ENCODE results near the gene MXD4.

DNA sequence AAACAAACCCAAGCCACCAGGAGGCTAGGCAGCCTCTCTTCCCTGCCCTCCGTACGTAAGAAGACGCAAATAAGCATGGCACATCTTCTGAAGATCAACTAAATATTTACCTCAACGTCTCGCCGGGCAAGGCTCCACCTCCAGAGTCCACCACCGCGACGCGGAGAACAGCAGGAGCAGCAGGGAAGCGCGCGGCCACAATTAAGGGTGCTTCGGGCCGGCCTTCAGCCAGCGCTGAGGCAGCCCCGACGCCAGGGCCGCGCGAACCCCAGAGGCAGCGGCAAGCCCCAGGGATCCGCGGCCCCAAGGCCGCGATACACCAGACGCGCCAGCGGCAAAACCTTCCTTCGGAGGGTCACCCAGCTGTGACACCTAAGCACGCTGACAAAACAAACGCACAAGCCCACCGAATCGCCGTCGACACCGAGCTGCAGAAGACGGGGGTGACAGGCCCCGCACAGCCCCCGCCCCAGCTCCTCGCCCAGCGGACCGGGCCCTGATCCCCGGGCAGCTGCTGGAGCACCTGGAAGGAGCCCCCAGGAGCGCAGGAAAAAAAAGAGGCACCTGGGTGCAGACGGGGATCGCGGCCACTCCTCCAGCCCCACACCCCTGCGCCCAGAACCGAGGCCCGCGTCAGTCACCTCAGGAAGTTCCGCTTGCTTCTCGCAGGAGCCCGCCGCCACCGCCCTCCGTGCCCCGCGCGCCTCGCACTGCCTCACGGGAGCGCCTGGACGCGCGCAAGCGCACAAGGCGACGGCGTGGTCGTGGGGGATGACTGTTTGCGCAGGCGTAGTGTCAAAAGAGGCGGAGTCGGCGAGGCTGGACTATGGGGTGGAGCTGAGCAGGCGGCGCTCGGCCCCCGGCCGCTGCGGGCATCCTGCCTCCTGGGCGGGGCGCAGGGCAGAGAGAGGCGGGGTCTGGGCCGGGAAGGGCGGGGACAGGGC, 20.2 kb downstream of the MXD4 start, which contains the start of the genes HAUS3 and POLN:
- TF ChIP-seq, protein P1, sequence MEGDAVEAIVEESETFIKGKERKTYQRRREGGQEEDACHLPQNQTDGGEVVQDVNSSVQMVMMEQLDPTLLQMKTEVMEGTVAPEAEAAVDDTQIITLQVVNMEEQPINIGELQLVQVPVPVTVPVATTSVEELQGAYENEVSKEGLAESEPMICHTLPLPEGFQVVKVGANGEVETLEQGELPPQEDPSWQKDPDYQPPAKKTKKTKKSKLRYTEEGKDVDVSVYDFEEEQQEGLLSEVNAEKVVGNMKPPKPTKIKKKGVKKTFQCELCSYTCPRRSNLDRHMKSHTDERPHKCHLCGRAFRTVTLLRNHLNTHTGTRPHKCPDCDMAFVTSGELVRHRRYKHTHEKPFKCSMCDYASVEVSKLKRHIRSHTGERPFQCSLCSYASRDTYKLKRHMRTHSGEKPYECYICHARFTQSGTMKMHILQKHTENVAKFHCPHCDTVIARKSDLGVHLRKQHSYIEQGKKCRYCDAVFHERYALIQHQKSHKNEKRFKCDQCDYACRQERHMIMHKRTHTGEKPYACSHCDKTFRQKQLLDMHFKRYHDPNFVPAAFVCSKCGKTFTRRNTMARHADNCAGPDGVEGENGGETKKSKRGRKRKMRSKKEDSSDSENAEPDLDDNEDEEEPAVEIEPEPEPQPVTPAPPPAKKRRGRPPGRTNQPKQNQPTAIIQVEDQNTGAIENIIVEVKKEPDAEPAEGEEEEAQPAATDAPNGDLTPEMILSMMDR (IDR thresholded peaks at IDR 0.05), result peak; percentile 23
- no peak for TF ChIP-seq EZH2 (IDR thresholded peaks at IDR 0.05; ENCODE audit: borderline replicate concordance, insufficient read depth, low read depth, low read length, poor library complexity, severe bottlenecking)

Measured in B cell (primary cell).